RWPE2 (cell line): ENCODE data around the gene OGFR.

Experiments
- ATAC-seq: fragments of 200-7000 bp; cut with Tn5 transposase; 3 replicates; pipeline ENCODE4 v1.9.1; 2021; ENCODE audit warnings: low read depth
- DNase-seq: peaks from one replicate; pipeline ENCODE4 v3.0.0-alpha.2; 2020; ENCODE audit warnings: low spot score
- H3K27ac ChIP-seq: fragments of 450-650 bp; 2 replicates; pipeline ENCODE4 v1.5.1; 2017; ENCODE audit warnings: mild to moderate bottlenecking; ENCODE audit not compliant: poor library complexity, severe bottlenecking
- H3K27me3 ChIP-seq: fragments of 250-450 bp; sonication (Bioruptor Pico); 2 replicates; pipeline ENCODE4 v1.5.1; 2021; ENCODE audit warnings: mild to moderate bottlenecking, moderate library complexity; ENCODE audit not compliant: insufficient read depth, poor library complexity, severe bottlenecking
- H3K36me3 ChIP-seq: fragments of 250-450 bp; sonication (Bioruptor Pico); 2 replicates; pipeline ENCODE4 v1.5.1; 2020; ENCODE audit warnings: low read depth, mild to moderate bottlenecking, moderate library complexity
- H3K4me1 ChIP-seq: fragments of 250-450 bp; sonication (Bioruptor Pico); 2 replicates; pipeline ENCODE4 v1.5.1; 2021; ENCODE audit warnings: mild to moderate bottlenecking, moderate library complexity; ENCODE audit not compliant: insufficient read depth, poor library complexity, severe bottlenecking
- H3K4me3 ChIP-seq: fragments of 250-450 bp; sonication (Bioruptor Pico); 2 replicates; pipeline ENCODE4 v1.5.1; 2021; ENCODE audit warnings: mild to moderate bottlenecking, moderate library complexity; ENCODE audit not compliant: severe bottlenecking
- H3K9me3 ChIP-seq: fragments of 250-450 bp; sonication (Bioruptor Pico); 2 replicates; pipeline ENCODE4 v1.5.1; 2021; ENCODE audit warnings: mild to moderate bottlenecking, moderate library complexity; ENCODE audit not compliant: severe bottlenecking
- CTCF ChIP-seq: fragments of 450-650 bp; IDR thresholded peaks from one replicate; pipeline ENCODE4 v1.5.1; 2017; ENCODE audit warnings: mild to moderate bottlenecking, moderate library complexity; ENCODE audit not compliant: poor library complexity, severe bottlenecking

Gene OGFR

GRCh38 chr20:62792182-62792939, 12.3 kb upstream of the OGFR start:
- ATAC-seq = no peak
- Histone ChIP-seq H3K27me3 (no peaks in the 10 kb centered on the region), H3K9me3 (no peaks in the 10 kb centered on the region)

GRCh38 chr20:62792940-62793756, 11.5 kb upstream of the OGFR start:
- Histone ChIP-seq H3K4me3 (no peak overlapping the region), H3K27me3 (no peaks in the 10 kb centered on the region), H3K36me3 (peaks cover 12% of the 10 kb centered on the region), H3K4me1 (peaks cover 22% of the 10 kb centered on the region), H3K27ac (no peak overlapping the region), H3K9me3 (no peaks in the 10 kb centered on the region)
- DNase-seq (no peak), ATAC-seq (no peak)
- TF ChIP-seq CTCF = no peak

More at GRCh38 chr20:62792182-62792939, 12.3 kb upstream of the OGFR start:
- peaks cover 19% of the 10 kb centered on the region for H3K4me1 ChIP-seq
- no peak for DNase-seq
- H3K27ac ChIP-seq = peak overlapping the region; percentile 28
- H3K36me3 ChIP-seq = peaks cover 4% of the 10 kb centered on the region
- no peak overlapping the region for H3K4me3 ChIP-seq
- no peak for TF ChIP-seq CTCF

- H3K9me3 ChIP-seq = no peaks in the 10 kb centered on the region
- no peak for ATAC-seq
- peak overlapping the region; percentile 11 for H3K4me3 ChIP-seq
- no peaks in the 10 kb centered on the region for H3K27me3 ChIP-seq
- TF ChIP-seq CTCF = no peak
- H3K36me3 ChIP-seq = peaks cover 17% of the 10 kb centered on the region
- no peak for DNase-seq
- H3K4me1 ChIP-seq = peaks cover 22% of the 10 kb centered on the region
- H3K27ac ChIP-seq = no peak overlapping the region
Observed at GRCh38 chr20:62793757-62794006, 11.0 kb upstream of the OGFR start.

- H3K27me3 ChIP-seq = no peaks in the 10 kb centered on the region
- no peaks in the 10 kb centered on the region for H3K9me3 ChIP-seq
- peaks cover 22% of the 10 kb centered on the region for H3K36me3 ChIP-seq
- peak overlapping the region; percentile 88 for H3K27ac ChIP-seq
- DNase-seq (peak; percentile 99), ATAC-seq (peak; percentile 76)
- H3K4me3 ChIP-seq = peak overlapping the region; percentile 98
- no peak for TF ChIP-seq CTCF
- peaks cover 22% of the 10 kb centered on the region for H3K4me1 ChIP-seq
Observed at GRCh38 chr20:62794007-62794724, 10.5 kb upstream of the OGFR start.
